ENCODE results near the gene CPT1A. TPM values are rescaled to one million over a fixed set of nuclear protein-coding genes. Genes with fewer than 3 reads are reported as not detected.

Gene CPT1A
- total RNA-seq, 2 donors from 2014 or later: 33.3 to 55.2 TPM

DNA sequence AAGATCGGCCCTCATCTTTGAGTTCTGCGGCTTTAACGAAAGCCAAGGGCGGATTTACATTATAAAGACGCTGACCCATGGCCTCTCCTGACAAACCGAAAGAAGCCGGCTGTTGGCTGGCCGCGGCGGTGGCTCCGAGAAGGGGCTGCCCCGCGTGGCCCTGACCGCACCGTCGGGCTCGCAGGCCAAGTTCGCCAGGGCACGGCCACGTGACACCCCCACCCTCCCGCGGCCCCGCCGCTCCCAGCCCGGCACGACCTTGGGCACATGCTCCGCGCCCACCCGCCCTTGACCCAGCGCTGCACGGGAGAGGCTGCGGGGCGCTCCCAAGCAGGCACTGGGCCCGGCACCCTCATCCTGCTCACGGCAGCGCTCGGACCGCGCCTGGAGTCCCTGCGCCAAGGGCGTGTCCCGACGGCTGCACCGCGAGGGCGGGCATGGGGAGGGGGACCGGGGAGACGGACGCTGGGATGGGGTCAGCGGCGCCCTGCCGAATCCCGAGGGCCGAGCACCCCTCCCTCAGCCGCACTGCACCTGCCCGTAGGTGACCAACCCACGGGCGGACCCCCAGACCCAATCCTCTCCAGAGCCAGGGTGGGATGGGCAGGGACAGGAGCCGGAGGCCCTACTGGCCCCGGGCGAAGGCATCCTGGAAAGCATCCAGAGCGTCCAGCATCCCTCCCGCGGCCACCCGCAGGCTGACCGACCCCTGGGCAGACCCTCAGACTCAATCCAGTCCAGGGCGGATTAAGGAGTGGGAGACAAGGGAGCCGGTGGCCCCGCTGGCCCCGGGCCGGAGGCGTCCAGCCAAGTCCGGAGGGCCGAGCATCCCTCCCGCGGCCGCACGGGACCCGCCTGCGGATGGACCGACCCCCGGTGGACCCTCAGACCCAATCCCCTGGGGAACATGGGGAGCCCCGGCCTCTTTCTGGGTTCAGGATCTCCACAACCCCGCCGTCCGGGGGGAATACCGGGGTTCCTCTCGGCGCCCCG is 759 bp downstream of the CPT1A start:
- Histone ChIP-seq H3K36me3 (no peaks in the 10 kb centered on the region), H3K4me1 (replicated peaks) (peaks cover 11% of the 10 kb centered on the region), H3K27ac (peak overlapping the region; percentile 86 to 89), H3K9me3 (no peaks in the 10 kb centered on the region), H3K27me3 (replicated peaks; ENCODE audit: insufficient read depth) (no peaks in the 10 kb centered on the region), H3K4me3 (peak overlapping the region; percentile 51 to 74)
- intact Hi-C loops (cut with DNase I): no loop called here
- under 1% methylated on average over 81 of the region's 90 CpGs for WGBS
- peak; percentile 39 for DNase-seq (ENCODE audit: low spot score)
- TF ChIP-seq POLR2A (IDR thresholded peaks at IDR 0.05) (no peak), POLR2AphosphoS5 (IDR thresholded peaks at IDR 0.05) (no peak)
- TF ChIP-seq, protein P1, sequence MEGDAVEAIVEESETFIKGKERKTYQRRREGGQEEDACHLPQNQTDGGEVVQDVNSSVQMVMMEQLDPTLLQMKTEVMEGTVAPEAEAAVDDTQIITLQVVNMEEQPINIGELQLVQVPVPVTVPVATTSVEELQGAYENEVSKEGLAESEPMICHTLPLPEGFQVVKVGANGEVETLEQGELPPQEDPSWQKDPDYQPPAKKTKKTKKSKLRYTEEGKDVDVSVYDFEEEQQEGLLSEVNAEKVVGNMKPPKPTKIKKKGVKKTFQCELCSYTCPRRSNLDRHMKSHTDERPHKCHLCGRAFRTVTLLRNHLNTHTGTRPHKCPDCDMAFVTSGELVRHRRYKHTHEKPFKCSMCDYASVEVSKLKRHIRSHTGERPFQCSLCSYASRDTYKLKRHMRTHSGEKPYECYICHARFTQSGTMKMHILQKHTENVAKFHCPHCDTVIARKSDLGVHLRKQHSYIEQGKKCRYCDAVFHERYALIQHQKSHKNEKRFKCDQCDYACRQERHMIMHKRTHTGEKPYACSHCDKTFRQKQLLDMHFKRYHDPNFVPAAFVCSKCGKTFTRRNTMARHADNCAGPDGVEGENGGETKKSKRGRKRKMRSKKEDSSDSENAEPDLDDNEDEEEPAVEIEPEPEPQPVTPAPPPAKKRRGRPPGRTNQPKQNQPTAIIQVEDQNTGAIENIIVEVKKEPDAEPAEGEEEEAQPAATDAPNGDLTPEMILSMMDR (IDR thresholded peaks at IDR 0.05): no peak

DNA sequence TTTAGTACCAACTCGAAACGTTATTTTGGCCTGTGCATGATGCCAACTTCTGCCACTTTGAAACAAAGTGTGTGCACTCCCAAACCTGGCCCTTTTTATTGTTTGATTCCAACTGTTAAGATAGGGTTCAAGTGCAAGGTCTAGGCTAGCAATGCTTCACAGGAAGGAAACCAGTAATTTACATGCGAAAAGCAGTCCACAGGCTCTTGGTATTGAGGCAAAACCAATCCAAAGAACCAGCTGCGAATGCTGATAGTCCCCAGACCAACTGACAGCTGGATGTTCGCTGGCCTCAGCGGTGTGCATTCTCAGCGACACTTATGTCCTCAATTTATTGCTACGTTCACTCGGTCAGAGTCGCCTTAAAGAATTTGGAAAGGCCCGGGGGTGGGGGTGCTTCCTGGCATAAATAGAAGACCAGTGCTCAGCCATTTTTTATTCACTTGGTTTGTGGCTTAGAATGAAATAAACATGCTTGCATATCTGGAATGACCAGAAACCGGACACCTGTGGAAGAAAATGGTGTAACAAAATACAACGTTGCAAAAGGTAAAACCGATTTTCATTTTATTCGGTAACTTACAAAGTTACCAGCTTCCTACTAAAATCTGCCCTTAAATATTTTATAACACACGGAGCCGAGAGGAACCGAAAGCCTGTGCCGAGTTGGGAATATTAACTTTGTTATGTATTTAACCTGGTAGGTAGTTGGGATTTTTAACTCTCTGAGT is 1.6 kb downstream of the CPT1A start:
- H3K36me3 ChIP-seq: no peaks in the 10 kb centered on the region
- no peak for DNase-seq (ENCODE audit: low spot score)
- peaks cover 11% of the 10 kb centered on the region for H3K4me1 ChIP-seq (replicated peaks)
- 10% methylated on average over 19 of the region's 19 CpGs for WGBS
- peak overlapping the region; percentile 86 to 89 for H3K27ac ChIP-seq
- no peaks in the 10 kb centered on the region for H3K9me3 ChIP-seq
- intact Hi-C loops (cut with DNase I): loop anchor here (10.0 kb wide), 1 partner anchor 805 kb away; the partner anchor contains the start of gene CCND1
- H3K27me3 ChIP-seq (replicated peaks; ENCODE audit: insufficient read depth): no peaks in the 10 kb centered on the region
- H3K4me3 ChIP-seq: peak overlapping the region; percentile 51 to 74
- TF ChIP-seq POLR2AphosphoS5 (IDR thresholded peaks at IDR 0.05): no peak
- no peak for TF ChIP-seq POLR2A (IDR thresholded peaks at IDR 0.05)
- TF ChIP-seq, protein P1 (IDR thresholded peaks at IDR 0.05): no peak

DNA sequence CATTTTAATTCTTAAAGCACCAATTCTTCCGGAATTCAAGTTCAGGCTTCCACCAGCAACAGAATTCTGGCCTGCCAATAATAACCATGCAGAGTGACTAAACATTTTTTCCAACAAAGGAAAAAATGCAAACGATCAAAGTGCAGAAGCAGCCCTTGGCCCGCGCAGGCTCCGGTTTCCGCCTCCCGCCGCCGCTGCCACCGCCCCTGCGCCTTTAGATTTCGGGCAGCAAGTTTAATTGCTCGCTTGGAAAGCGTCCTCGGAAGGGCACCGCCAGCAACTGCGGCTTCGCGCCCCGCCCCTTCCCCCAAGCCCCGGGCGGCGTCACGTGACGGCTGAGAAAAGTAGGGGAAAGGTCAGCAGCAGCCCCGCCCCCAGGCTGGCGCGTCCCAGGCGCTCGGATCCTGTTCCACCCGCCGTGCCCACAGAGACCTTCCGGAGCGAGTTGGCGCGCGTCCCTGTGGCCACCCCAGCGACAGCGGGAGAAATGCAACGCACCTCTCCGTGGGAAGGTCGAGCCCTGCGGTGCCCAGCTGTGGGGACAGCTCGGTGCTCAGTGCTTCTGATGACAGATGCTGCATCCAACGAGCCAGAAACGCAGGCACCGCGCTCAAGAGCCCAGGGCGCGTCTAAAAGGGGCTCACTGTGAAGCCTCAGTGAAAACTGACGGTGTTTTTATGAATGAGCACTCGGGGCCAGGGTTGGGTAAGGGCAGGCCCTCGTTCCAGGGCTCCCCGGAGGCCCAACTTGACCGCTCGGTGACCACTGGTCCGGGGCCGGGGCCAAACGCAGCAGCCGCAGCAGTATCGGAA is 2.5 kb downstream of the CPT1A start:
- Histone ChIP-seq H3K36me3 (no peaks in the 10 kb centered on the region), H3K4me3 (peak overlapping the region; percentile 51 to 74), H3K4me1 (replicated peaks) (peaks cover 11% of the 10 kb centered on the region), H3K27ac (peak overlapping the region; percentile 86 to 89), H3K9me3 (no peaks in the 10 kb centered on the region), H3K27me3 (replicated peaks; ENCODE audit: insufficient read depth) (no peaks in the 10 kb centered on the region)
- DNase-seq (ENCODE audit: low spot score): peak; percentile 96
- intact Hi-C loops (cut with DNase I): loop anchor here (10.0 kb wide), 1 partner anchor 806 kb away; the partner anchor contains the start of gene CCND1
- TF ChIP-seq, protein P1 (IDR thresholded peaks at IDR 0.05): peak in 1 of 4 experiments; percentile 7
- TF ChIP-seq POLR2AphosphoS5 (IDR thresholded peaks at IDR 0.05): peak; percentile 96
- peak; percentile 37 for TF ChIP-seq POLR2A (IDR thresholded peaks at IDR 0.05)
- under 1% methylated on average over 61 of the region's 61 CpGs for WGBS

DNA sequence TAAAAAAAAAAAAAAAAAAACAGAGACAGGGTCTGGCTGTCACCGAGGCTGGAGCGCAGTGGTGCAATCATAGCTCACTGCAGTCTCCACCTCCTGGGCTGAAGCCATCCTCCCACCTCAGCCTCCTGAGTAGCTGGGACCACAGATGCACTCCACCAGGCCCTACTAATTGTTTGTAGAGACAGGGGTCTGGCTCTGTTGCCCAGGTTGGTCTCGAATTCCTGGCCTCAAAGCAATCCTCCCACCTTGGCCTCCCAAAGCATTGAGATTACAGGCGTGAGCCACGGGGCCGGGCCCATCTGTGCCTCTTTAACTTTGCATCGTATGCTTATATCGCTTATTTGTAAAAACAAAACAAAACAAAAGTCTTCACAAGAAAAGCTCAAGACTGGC is 3.1 kb downstream of the CPT1A start:
- no peak for DNase-seq (ENCODE audit: low spot score)
- 13% methylated on average over 8 of the region's 8 CpGs for WGBS

More for the DNA sequence above, 3.1 kb downstream of the CPT1A start:
- intact Hi-C loops (cut with DNase I): loop anchor here (10.0 kb wide), 1 partner anchor 806 kb away; the partner anchor contains the start of gene CCND1
- TF ChIP-seq, protein P1 (IDR thresholded peaks at IDR 0.05): no peak
- TF ChIP-seq POLR2AphosphoS5 (IDR thresholded peaks at IDR 0.05) (no peak), POLR2A (IDR thresholded peaks at IDR 0.05) (no peak)
- Histone ChIP-seq H3K27me3 (replicated peaks; ENCODE audit: insufficient read depth) (no peaks in the 10 kb centered on the region), H3K4me1 (replicated peaks) (peaks cover 11% of the 10 kb centered on the region), H3K27ac (peak overlapping the region; percentile 86 to 89), H3K9me3 (no peaks in the 10 kb centered on the region), H3K4me3 (peak overlapping the region; percentile 51 to 74), H3K36me3 (no peaks in the 10 kb centered on the region)

Data from prostate gland (tissue), 2 donors.